K562 (cell line): ENCODE data around the gene KAT2B. TPM values are rescaled to one million over a fixed set of nuclear protein-coding genes. Genes with fewer than 3 reads are reported as not detected.
A peak's percentile ranks its signal among the peaks of the same experiment; 100 is the strongest.

Experiments used
- CBFA2T2 ChIP-seq: fragments of 450-650 bp; conservative IDR thresholded peaks from 2 replicates; pipeline ENCODE4 v1.6.1; 2017; ENCODE audit warnings: mild to moderate bottlenecking
- CREM ChIP-seq: IDR thresholded peaks from 2 replicates; pipeline ENCODE4 v1.6.1; 2014; ENCODE audit warnings: antibody characterized with exemption, low read depth
- EWSR1 ChIP-seq: fragments of 450-650 bp; IDR thresholded peaks from 2 replicates; pipeline ENCODE4 v1.6.1; 2018; ENCODE audit warnings: borderline replicate concordance, mild to moderate bottlenecking, low read depth, moderate library complexity; ENCODE audit not compliant: partially characterized antibody
- GATAD2B ChIP-seq: fragments of 450-650 bp; IDR thresholded peaks from 2 replicates; pipeline ENCODE4 v1.6.1; 2017; ENCODE audit warnings: mild to moderate bottlenecking, borderline replicate concordance
- JUND ChIP-seq, 2 experiments: IDR thresholded peaks; 2 replicates in 1 of 2; 3 replicates in 1 of 2; pipeline ENCODE4 v1.6.1; 2011; ENCODE audit warnings: borderline replicate concordance in 2 of 2, low read depth in 2 of 2, low read length in 2 of 2, improper control_type of control experiment in 1 of 2, missing biosample characterization in 1 of 2, missing genetic modification characterization in 1 of 2, missing genetic modification reagents in 1 of 2
- KAT7 ChIP-seq: sonication (generic); formaldehyde crosslinking; IDR thresholded peaks from 2 replicates; pipeline ENCODE4 v1.8.0; 2022; ENCODE audit warnings: missing genetic modification reagents, mild to moderate bottlenecking, borderline replicate concordance
- KAT8 ChIP-seq: fragments of 450-650 bp; IDR thresholded peaks from 2 replicates; pipeline ENCODE4 v1.6.1; 2016; ENCODE audit warnings: low read depth, mild to moderate bottlenecking
- MBD1 ChIP-seq: fragments of 250-450 bp; sonication (Bioruptor Pico); IDR thresholded peaks from 2 replicates; pipeline ENCODE4 v1.8.0; 2022; ENCODE audit warnings: inconsistent platforms
- MTA2 ChIP-seq: fragments of 450-650 bp; IDR thresholded peaks from 2 replicates; pipeline ENCODE4 v1.6.1; 2016; ENCODE audit warnings: low read depth
- PHF8 ChIP-seq: fragments of 200-600 bp; sonication (generic); IDR thresholded peaks from 2 replicates; pipeline ENCODE4 v1.6.1; 2012; ENCODE audit warnings: mixed run types, mild to moderate bottlenecking, inconsistent platforms, low read length, moderate library complexity, borderline replicate concordance
- POLR2AphosphoS2 ChIP-seq: IDR thresholded peaks from 2 replicates; pipeline ENCODE4 v1.6.1; 2012; ENCODE audit warnings: low read length, improper control_type of control experiment
- RBFOX2 ChIP-seq: fragments of 200-400 bp; formaldehyde crosslinking; IDR thresholded peaks from 2 replicates; pipeline ENCODE4 v1.6.1; 2017; ENCODE audit warnings: low read depth, mild to moderate bottlenecking, low read length, moderate library complexity
- RBM22 ChIP-seq: fragments of 200-400 bp; formaldehyde crosslinking; IDR thresholded peaks from 2 replicates; pipeline ENCODE4 v1.6.1; 2018; ENCODE audit warnings: low read length, low read depth; ENCODE audit not compliant: poor library complexity, severe bottlenecking
- SMAD4 ChIP-seq: fragments of 250-450 bp; sonication (Bioruptor Pico); conservative IDR thresholded peaks from 2 replicates; pipeline ENCODE4 v1.8.0; 2021; ENCODE audit warnings: inconsistent platforms, mild to moderate bottlenecking, moderate library complexity
- SP1 ChIP-seq: sonication (generic); formaldehyde crosslinking; IDR thresholded peaks from 2 replicates; pipeline ENCODE4 v1.8.1; 2022; ENCODE audit warnings: mild to moderate bottlenecking, missing genetic modification reagents
- ZBTB11 ChIP-seq, 3 experiments: fragments of 200-800 bp in 1 of 3; fragments of 250-450 bp in 1 of 3; fragments of 450-650 bp in 1 of 3; sonication (Bioruptor Pico) in 1 of 3; sonication (Bioruptor generic) in 1 of 3; formaldehyde crosslinking in 1 of 3; IDR thresholded peaks; 2 replicates each; pipeline versions ENCODE4 v1.6.1 to v1.8.0; 2016 to 2022; ENCODE audit warnings: mild to moderate bottlenecking in 2 of 3, missing genetic modification characterization in 2 of 3, missing compliant biosample characterization in 1 of 3, moderate library complexity in 1 of 3
- ZFP91 ChIP-seq: sonication (generic); formaldehyde crosslinking; IDR thresholded peaks from 2 replicates; pipeline ENCODE4 v1.8.0; 2022; ENCODE audit warnings: mild to moderate bottlenecking, missing genetic modification reagents
- ZNF124 ChIP-seq: sonication (generic); formaldehyde crosslinking; IDR thresholded peaks from 2 replicates; pipeline ENCODE4 v1.8.1; 2022; ENCODE audit warnings: missing genetic modification reagents
- ZSCAN29 ChIP-seq: fragments of 450-650 bp; IDR thresholded peaks from 2 replicates; pipeline ENCODE4 v1.6.1; 2017
- polyA plus RNA-seq, 8 experiments: library from polyadenylated mRNA; depleted of rRNA in 4 of 8; stranded (reverse) in 5 of 8; unstranded in 3 of 8; fragments of >200 nt; fragmentation: Nextera tagmentation in 2 of 8; fragmentation: Illumina TruSeq in 1 of 8; extraction: Ambion mirVana in 2 of 8; extraction: Trizol in 1 of 8; gene quantifications; 2 replicates each; pipeline versions ENCODE4 v1.2.1 to v1.2.3, GENCODE V29; 2011 to 2014; ENCODE audit warnings: inconsistent platforms in 1 of 8, missing spikeins in 1 of 8
- total RNA-seq, 7 experiments: library from RNA; depleted of rRNA in 6 of 7; stranded (reverse); fragments of >200 nt in 6 of 7; fragmentation: Illumina TruSeq in 2 of 7; extraction: Trizol in 2 of 7; gene quantifications; 2 replicates each; pipeline versions ENCODE4 v1.2.1 to v1.2.3, GENCODE V29; 2011 to 2021; ENCODE audit warnings: low replicate concordance in 1 of 7

The KAT2B gene
- total and polyA plus RNA-seq, 9 of the 15 experiments (the other 6 are each of a cell fraction or from before 2014, with no cell fraction given) = 3.3 to 14.9 (median 12.2) TPM

- TF ChIP-seq GATAD2B = no peak
- TF ChIP-seq MBD1 = no peak
- TF ChIP-seq CREM = peak; percentile 69
- TF ChIP-seq JUND (IDR thresholded peaks at IDR 0.05; ENCODE audit: borderline replicate concordance, low read depth, low read length) = peak; percentile 47; the same call in 1 of the 2 replicates
- TF ChIP-seq JUND (tag; IDR thresholded peaks at IDR 0.05; ENCODE audit: borderline replicate concordance, low read depth, low read length) = peak; percentile 28; the same call in 1 of the 3 replicates
- no peak for TF ChIP-seq KAT8
- TF ChIP-seq SP1 = peak; percentile 63
- peak; percentile 94 for TF ChIP-seq KAT7 (CRISPR knock-in tag)
- TF ChIP-seq RBFOX2 = peak; percentile 66
- TF ChIP-seq SMAD4 (CRISPR knock-in tag) = no peak
- no peak for TF ChIP-seq EWSR1
- no peak for TF ChIP-seq ZNF124
- no peak for TF ChIP-seq RBM22
- no peak for TF ChIP-seq ZFP91
- no peak for TF ChIP-seq MTA2
- 0 out of 6 replicates have a peak, but pooled peaks of 1 of the 3 experiments have one; percentile 6 for TF ChIP-seq ZBTB11 (CRISPR knock-in tag; IDR thresholded peaks at IDR 0.05)
- TF ChIP-seq POLR2AphosphoS2 = no peak
- TF ChIP-seq CBFA2T2 = no peak; the same call in 1 of the 2 replicates
- TF ChIP-seq PHF8 = no peak
- no peak for TF ChIP-seq ZSCAN29
These were observed 1.0 kb downstream of the KAT2B start (continued) for GRCh38 chr3:20041197-20041780.
